ENCODE measurements around the gene PPP1R3E.

- no peak for TF ChIP-seq EP300 (IDR thresholded peaks at IDR 0.05)
- no peak for TF ChIP-seq CTCF (IDR thresholded peaks at IDR 0.05)
- no peak for TF ChIP-seq POLR2A (IDR thresholded peaks at IDR 0.05)
These were observed 5.3 kb upstream of the PPP1R3E start for GRCh38 chr14:23307687-23308644.

All from upper lobe of left lung (tissue), 4 donors.